DMS53 (cell line): Measurements from ENCODE around the gene KRTAP5-9.
A peak's percentile ranks its signal among the peaks of the same experiment; 100 is the strongest.

Source experiments
- DNase-seq: peaks from one replicate; lab custom pipeline; 2025; lab: John Stamatoyannopoulos, UW

KRTAP5-9 gene

DNA sequence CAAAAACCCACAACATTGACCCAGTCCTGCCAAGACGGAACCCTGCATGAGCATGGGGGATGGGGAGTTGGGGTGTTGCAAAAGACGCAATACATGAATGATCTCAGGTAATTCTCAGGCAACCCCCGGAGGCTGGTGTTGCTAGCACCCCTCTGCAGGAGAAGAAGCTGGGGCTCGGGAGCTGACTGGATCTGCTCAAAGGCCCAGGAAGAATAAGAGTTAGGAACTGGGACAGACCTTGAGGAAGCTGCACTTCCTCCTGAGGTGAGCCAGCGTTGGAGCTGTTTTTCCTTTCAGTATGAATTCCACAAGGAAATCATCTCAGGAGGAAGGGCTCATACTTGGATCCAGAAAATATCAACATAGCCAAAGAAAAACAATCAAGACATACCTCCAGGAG, at the start of gene KRTAP5-9:
Gene KRTAP5-9 (plus strand): TSS at position 301 of the 400 bp plus-strand sequence. CDS start 238 bp downstream, outside the sequence.
- no peak for DNase-seq

- no peak for DNase-seq
Observed at GRCh38 chr11:71499125-71499524, 49.1 kb upstream of the KRTAP5-9 start.

- peak; percentile 56 for DNase-seq
Observed at GRCh38 chr11:71499546-71499945, 48.7 kb upstream of the KRTAP5-9 start.

DNA sequence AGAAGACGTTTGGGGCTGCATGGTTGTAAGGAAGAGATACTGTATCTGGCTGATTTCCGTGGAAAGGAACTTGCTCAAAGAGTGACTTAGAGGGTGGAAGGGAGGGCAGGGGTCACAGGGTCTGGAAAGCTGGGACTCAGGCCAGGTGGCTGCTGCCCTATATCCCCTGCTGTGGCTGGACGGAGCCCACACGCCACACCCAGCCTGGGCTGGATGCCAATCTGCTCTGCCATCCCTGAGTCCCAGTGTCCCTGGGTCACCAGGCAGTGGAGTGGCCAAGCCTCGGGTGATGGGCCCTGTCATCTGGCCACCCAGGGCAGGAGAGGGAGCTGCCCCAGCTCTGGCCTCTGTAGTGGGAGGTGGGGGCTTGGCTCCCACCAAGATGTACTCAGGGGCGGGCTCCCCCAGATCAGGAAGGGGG, 47.6 kb upstream of the KRTAP5-9 start:
- DNase-seq: no peak

GRCh38 chr11:71501071-71501985, 46.9 kb upstream of the KRTAP5-9 start:
- no peak for DNase-seq

- no peak for DNase-seq
Observed at GRCh38 chr11:71502026-71502425, 46.2 kb upstream of the KRTAP5-9 start.

- no peak for DNase-seq
Observed at GRCh38 chr11:71502871-71503435, 45.3 kb upstream of the KRTAP5-9 start.

DNA sequence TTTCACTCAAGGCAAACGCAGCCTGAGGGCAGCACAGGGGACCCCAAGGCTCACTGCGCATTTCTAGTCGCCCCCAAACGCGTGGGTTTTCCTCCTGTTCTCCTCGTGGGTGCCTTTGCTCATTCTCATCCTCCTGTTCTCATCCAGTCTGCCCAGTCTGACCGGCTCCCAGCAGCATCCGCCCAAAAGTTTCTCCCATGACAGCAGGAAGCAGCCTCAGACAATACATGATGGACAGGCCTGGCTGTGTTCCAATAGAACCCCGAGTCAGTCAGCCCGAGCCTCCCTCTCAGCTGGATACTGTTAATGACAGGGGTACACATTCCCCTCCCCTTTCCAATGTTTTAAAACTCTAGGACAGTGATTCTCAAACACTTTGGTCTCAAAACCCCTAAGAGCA, 43.7 kb upstream of the KRTAP5-9 start:
- no peak for DNase-seq

GRCh38 chr11:71505001-71505400, 43.2 kb upstream of the KRTAP5-9 start:
- DNase-seq: no peak

DNA sequence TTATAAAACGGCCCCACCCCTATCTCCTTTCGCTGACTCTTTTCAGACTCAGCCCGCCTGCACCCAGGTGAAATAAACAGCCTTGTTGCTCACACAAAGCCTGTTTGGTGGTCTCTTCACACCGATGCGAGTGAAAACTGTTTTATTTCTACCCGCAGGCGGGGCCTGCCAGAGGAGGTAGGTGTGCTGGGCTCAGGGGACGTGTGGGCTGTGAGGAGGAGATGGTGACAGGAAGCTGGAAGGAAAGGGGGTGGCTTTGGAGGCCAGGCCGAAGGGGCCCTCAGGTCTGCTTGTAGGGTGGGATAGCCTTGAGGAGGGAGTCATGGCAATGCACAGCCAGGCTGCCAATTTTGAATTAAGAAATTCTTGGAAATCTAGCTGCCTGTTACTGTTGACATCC, 42.4 kb upstream of the KRTAP5-9 start:
- no peak for DNase-seq

- DNase-seq: no peak
Observed at GRCh38 chr11:71507102-71507501, 41.1 kb upstream of the KRTAP5-9 start.

- DNase-seq: no peak
Observed at GRCh38 chr11:71518506-71519471, 29.4 kb upstream of the KRTAP5-9 start.

DNA sequence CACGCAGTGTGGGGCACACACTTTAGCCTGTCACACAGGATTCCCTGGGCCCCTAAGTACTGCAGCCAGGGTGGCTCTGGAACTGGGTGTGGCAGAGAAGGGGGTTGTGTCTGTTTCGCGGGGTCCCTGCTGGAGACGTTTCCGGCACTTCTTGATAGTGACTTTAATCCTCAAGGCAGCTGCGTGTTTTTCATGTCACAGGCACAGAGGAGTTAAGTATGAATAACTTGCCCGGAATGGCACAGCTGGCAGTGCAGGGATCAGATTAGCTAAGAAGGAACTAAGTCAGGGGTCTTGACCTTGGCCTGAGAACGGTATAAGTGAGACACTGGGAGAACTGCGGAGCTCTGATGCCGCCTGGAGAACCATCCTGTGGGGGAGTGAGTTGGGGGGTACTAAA, 28.7 kb upstream of the KRTAP5-9 start:
- no peak for DNase-seq

GRCh38 chr11:71525188-71525937, 22.9 kb upstream of the KRTAP5-9 start:
- peak; percentile 87 for DNase-seq

GRCh38 chr11:71525938-71526495, 22.2 kb upstream of the KRTAP5-9 start:
- peak; percentile 58 for DNase-seq

GRCh38 chr11:71526796-71527575, 21.2 kb upstream of the KRTAP5-9 start, which contains the start of gene KRTAP5-7:
TSS of gene KRTAP5-7 (plus strand) at chr11:71527267. CDS start at chr11:71527301, 34 bp downstream.
- peak; percentile 58 for DNase-seq

DNA sequence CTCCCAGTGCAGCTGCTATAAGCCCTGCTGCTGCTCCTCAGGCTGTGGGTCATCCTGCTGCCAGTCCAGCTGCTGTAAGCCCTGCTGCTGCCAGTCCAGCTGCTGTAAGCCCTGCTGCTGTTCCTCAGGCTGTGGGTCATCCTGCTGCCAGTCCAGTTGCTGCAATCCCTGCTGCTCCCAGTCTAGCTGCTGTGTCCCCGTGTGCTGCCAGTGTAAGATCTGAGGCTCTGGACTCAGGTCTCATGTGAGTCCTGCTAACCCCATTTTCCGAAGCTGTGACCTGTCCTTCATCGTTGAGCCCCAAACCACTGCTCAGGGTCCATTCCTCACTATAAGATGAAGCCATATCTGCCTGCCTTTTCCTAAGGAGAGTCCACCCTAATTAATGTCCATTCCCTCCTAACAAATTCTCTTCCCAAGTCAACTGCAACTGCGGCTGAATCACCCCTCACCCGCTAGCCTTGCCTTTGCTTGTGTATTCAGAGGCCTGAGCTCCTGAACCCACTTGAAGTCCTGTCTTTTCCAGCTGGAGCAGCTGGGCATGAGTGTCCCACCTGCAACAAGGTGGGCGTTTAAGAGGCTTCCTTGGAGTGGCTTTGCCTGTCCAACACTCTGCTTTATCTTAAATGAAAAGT, 20.5 kb upstream of the KRTAP5-9 start:
- DNase-seq: peak; percentile 72

DNA sequence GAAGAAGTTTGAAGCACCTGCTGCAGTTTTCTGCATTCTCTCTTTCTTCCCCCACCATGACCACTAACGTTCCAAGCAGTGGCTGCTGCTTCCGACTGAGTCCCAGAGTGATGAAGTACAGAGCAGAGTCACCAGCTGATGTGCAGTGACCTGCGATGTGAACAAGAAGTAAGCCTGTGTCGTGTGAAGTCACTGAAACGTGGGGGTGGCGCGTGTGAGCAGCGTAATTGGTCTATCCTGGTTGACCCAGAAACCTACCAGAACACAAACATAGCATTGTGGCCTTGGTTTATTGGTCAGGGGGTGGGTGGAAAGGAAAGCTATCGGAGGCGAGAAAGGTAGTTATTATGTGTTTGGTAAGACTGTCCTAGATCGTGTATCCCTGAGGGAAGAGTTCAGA, 17.6 kb upstream of the KRTAP5-9 start:
- no peak for DNase-seq

DNA sequence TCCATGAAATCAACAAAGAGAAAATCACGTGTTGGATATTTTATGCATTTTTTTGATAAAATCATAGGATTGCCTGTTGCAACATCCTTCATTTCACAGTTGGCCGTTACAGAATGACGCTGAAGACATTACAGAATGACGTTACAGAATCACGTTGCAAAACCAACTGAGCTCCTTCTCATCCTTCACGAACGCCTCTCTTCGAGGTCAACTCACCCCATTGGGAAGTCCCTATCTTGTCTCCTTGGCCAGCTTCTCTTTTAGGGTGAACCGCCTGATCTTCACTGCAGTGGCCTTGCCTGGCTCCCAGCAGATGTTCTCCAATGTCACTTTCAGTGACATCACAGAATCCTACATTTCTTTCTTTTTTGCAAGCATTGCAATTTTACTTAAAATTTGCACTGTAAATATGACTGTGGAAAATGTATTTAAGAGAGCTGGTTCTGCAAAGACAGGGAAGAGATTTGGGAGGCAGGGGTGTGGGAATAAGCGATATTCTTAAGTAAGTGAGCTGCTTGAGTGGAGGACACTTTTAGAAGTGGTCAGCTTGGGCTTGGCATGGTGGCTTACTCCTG, 16.1 kb upstream of the KRTAP5-9 start:
- no peak for DNase-seq
